IMR-90 (cell line): ENCODE data around the gene MARCHF6. TPM values are rescaled to one million over a fixed set of nuclear protein-coding genes. Genes with fewer than 3 reads are reported as not detected.

ENCODE experiments used
- ATAC-seq: fragments of 200-7000 bp; cut with Tn5 transposase; 2 replicates; pipeline ENCODE4 v1.9.1; 2020; ENCODE audit warnings: low read depth, mild to moderate bottlenecking, moderate library complexity
- BruUV-seq: library from RNA; stranded (reverse); fragments of 400-500 nt; replicated peaks from 2 replicates; lab custom pipeline; 2021; lab: Mats Ljungman, UMichigan
- CTCF ChIA-PET: fragments of 300-600 bp; formaldehyde crosslinking; extraction: SDS; loops from one replicate; lab custom pipeline; 2021; ENCODE audit warnings: antibody characterized with exemption; lab: Yijun Ruan, JAX
- POLR2A ChIA-PET: fragments of 300-600 bp; sonication (Branson Sonifier 250); formaldehyde crosslinking; loops from one replicate; lab custom pipeline; 2022; ENCODE audit warnings: antibody characterized with exemption; ENCODE audit not compliant: unreplicated experiment; lab: Charles Lee
- DNase-seq: peaks from one replicate; pipeline ENCODE4 v3.0.0; 2013
- H2AFZ ChIP-seq: replicated peaks from 2 replicates; pipeline ENCODE3; 2013; ENCODE audit warnings: low read length, mild to moderate bottlenecking; ENCODE audit not compliant: poor library complexity
- H2AK5ac ChIP-seq: 2 replicates; pipeline ENCODE4 v1.6.1; 2013; ENCODE audit warnings: low read depth, low read length, inconsistent platforms
- H2AK9ac ChIP-seq: replicated peaks from 2 replicates; pipeline ENCODE3; 2013; ENCODE audit warnings: mild to moderate bottlenecking, low read depth, low read length, moderate library complexity; ENCODE audit not compliant: poor library complexity
- H2BK120ac ChIP-seq: 2 replicates; pipeline ENCODE4 v1.6.1; 2013; ENCODE audit warnings: low read depth, low read length, inconsistent platforms
- H2BK15ac ChIP-seq: 3 replicates; pipeline ENCODE4 v1.6.1; 2013; ENCODE audit warnings: low read depth, low read length, inconsistent platforms
- H2BK20ac ChIP-seq: 2 replicates; pipeline ENCODE4 v1.6.1; 2013; ENCODE audit warnings: low read depth, mild to moderate bottlenecking, inconsistent platforms, low read length, moderate library complexity
- H2BK5ac ChIP-seq: 2 replicates; pipeline ENCODE4 v1.6.1; 2013; ENCODE audit warnings: mild to moderate bottlenecking, low read depth, low read length, inconsistent platforms; ENCODE audit not compliant: poor library complexity, severe bottlenecking
- H3K14ac ChIP-seq: replicated peaks from 2 replicates; pipeline ENCODE4 v1.6.1; 2013; ENCODE audit warnings: low read depth, low read length, inconsistent platforms
- H3K18ac ChIP-seq: 2 replicates; pipeline ENCODE4 v1.6.1; 2013; ENCODE audit warnings: low read depth, low read length, control low read depth
- H3K23ac ChIP-seq: 2 replicates; pipeline ENCODE4 v1.6.1; 2013; ENCODE audit warnings: low read depth, low read length, inconsistent platforms
- H3K27ac ChIP-seq: 2 replicates; pipeline ENCODE4 v1.5.1; 2013; ENCODE audit warnings: mild to moderate bottlenecking, control low read depth, low read length; ENCODE audit not compliant: insufficient read depth
- H3K27me3 ChIP-seq: 2 replicates; pipeline ENCODE4 v1.6.1; 2013; ENCODE audit warnings: low read length; ENCODE audit not compliant: control insufficient read depth, insufficient read depth
- H3K36me3 ChIP-seq: 2 replicates; pipeline ENCODE4 v1.6.1; 2013; ENCODE audit warnings: low read length, mixed read lengths; ENCODE audit not compliant: control insufficient read depth, insufficient read depth
- H3K4ac ChIP-seq: 2 replicates; pipeline ENCODE4 v1.6.1; 2013; ENCODE audit warnings: low read depth, low read length, inconsistent platforms
- H3K4me1 ChIP-seq: 2 replicates; pipeline ENCODE4 v1.6.1; 2013; ENCODE audit warnings: low read length, mixed read lengths; ENCODE audit not compliant: control insufficient read depth, insufficient read depth
- H3K4me2 ChIP-seq: 2 replicates; pipeline ENCODE4 v1.6.1; 2013; ENCODE audit warnings: low read depth, mild to moderate bottlenecking, control low read depth, low read length, moderate library complexity
- H3K4me3 ChIP-seq: 2 replicates; pipeline ENCODE4 v1.5.1; 2013; ENCODE audit warnings: low read depth, mild to moderate bottlenecking, control low read depth, low read length, moderate library complexity; ENCODE audit not compliant: insufficient read depth
- H3K56ac ChIP-seq: 2 replicates; pipeline ENCODE4 v1.6.1; 2013; ENCODE audit warnings: low read length, inconsistent platforms; ENCODE audit not compliant: insufficient read depth; ENCODE audit errors: extremely low read depth
- H3K79me1 ChIP-seq, 2 experiments: 2 replicates each; pipeline ENCODE4 v1.6.1; 2013; ENCODE audit warnings: low read length in 2 of 2, inconsistent platforms in 1 of 2, low read depth in 1 of 2
- H3K9ac ChIP-seq: 2 replicates; pipeline ENCODE4 v1.6.1; 2013; ENCODE audit warnings: low read depth, low read length, control low read depth
- H3K9me1 ChIP-seq: 2 replicates; pipeline ENCODE4 v1.6.1; 2013; ENCODE audit warnings: low read length, inconsistent platforms; ENCODE audit not compliant: insufficient read depth
- H3K9me3 ChIP-seq: 2 replicates; pipeline ENCODE4 v1.6.1; 2013; ENCODE audit warnings: low read length; ENCODE audit not compliant: control insufficient read depth, insufficient read depth
- H4K20me1 ChIP-seq: 2 replicates; pipeline ENCODE4 v1.6.1; 2013; ENCODE audit warnings: low read length, inconsistent platforms; ENCODE audit not compliant: insufficient read depth
- H4K5ac ChIP-seq: 2 replicates; pipeline ENCODE4 v1.6.1; 2013; ENCODE audit warnings: mild to moderate bottlenecking, low read depth, low read length, control low read depth
- H4K8ac ChIP-seq, 2 experiments: 2 replicates each; pipeline ENCODE4 v1.6.1; 2013; ENCODE audit warnings: low read depth in 2 of 2, low read length in 2 of 2, control low read depth in 1 of 2, inconsistent platforms in 1 of 2
- H4K91ac ChIP-seq: 2 replicates; pipeline ENCODE4 v1.6.1; 2013; ENCODE audit warnings: low read depth, low read length, inconsistent platforms; ENCODE audit not compliant: insufficient read depth
- BHLHE40 ChIP-seq: fragments of 150-350 bp; IDR thresholded peaks from 2 replicates; pipeline ENCODE4 v1.6.1; 2016; ENCODE audit warnings: mild to moderate bottlenecking, low read depth, low read length
- CEBPB ChIP-seq: IDR thresholded peaks from 2 replicates; pipeline ENCODE4 v1.6.1; 2012; ENCODE audit warnings: low read depth, low read length, improper control_type of control experiment
- CHD1 ChIP-seq: IDR thresholded peaks from 2 replicates; pipeline ENCODE4 v1.6.1; 2012; ENCODE audit warnings: low read depth, low read length, improper control_type of control experiment
- CTCF ChIP-seq: conservative IDR thresholded peaks from 2 replicates; pipeline ENCODE4 v1.5.1; 2012; ENCODE audit warnings: mild to moderate bottlenecking, low read depth, low read length, improper control_type of control experiment
- ELK1 ChIP-seq: fragments of 150-350 bp; IDR thresholded peaks from 2 replicates; pipeline ENCODE4 v1.6.1; 2016; ENCODE audit warnings: low read depth, mild to moderate bottlenecking, low read length, moderate library complexity, borderline replicate concordance
- FOS ChIP-seq: fragments of 150-350 bp; IDR thresholded peaks from 2 replicates; pipeline ENCODE4 v1.6.1; 2016; ENCODE audit warnings: low read depth, low read length
- MAFK ChIP-seq: IDR thresholded peaks from 2 replicates; pipeline ENCODE4 v1.6.1; 2012; ENCODE audit warnings: low read depth, low read length, improper control_type of control experiment
- MAZ ChIP-seq: IDR thresholded peaks from 2 replicates; pipeline ENCODE4 v1.6.1; 2012; ENCODE audit warnings: low read depth, mild to moderate bottlenecking, low read length, improper control_type of control experiment, moderate library complexity, borderline replicate concordance
- MXI1 ChIP-seq: IDR thresholded peaks from 2 replicates; pipeline ENCODE4 v1.6.1; 2012; ENCODE audit warnings: low read depth, mild to moderate bottlenecking, low read length, moderate library complexity, borderline replicate concordance
- NFE2L2 ChIP-seq: fragments of 150-350 bp; IDR thresholded peaks from 2 replicates; pipeline ENCODE4 v1.6.1; 2016; ENCODE audit warnings: low read depth, mild to moderate bottlenecking, low read length
- POLR2A ChIP-seq: IDR thresholded peaks from 2 replicates; pipeline ENCODE4 v1.6.1; 2012; ENCODE audit warnings: mild to moderate bottlenecking, low read depth, low read length
- RAD21 ChIP-seq: IDR thresholded peaks from 2 replicates; pipeline ENCODE4 v1.6.1; 2012; ENCODE audit warnings: low read length, improper control_type of control experiment
- RCOR1 ChIP-seq: IDR thresholded peaks from 2 replicates; pipeline ENCODE4 v1.6.1; 2012; ENCODE audit warnings: mild to moderate bottlenecking, low read length, improper control_type of control experiment; ENCODE audit not compliant: insufficient replicate concordance
- RFX5 ChIP-seq: IDR thresholded peaks from 2 replicates; pipeline ENCODE4 v1.8.0; 2012; ENCODE audit warnings: low read depth, mild to moderate bottlenecking, low read length, moderate library complexity
- SMC3 ChIP-seq: fragments of 150-350 bp; IDR thresholded peaks from 2 replicates; pipeline ENCODE4 v1.6.1; 2016; ENCODE audit warnings: low read depth, mild to moderate bottlenecking, antibody characterized with exemption, low read length, moderate library complexity
- USF2 ChIP-seq: fragments of 150-350 bp; IDR thresholded peaks from 2 replicates; pipeline ENCODE4 v1.6.1; 2017; ENCODE audit warnings: mild to moderate bottlenecking, antibody characterized with exemption, low read length, low read depth
- WGBS, 2 experiments: methylation state at CpG; one replicate each; pipeline versions ENCODE4 v1.1.5 to v1.1.7; 2013; ENCODE audit warnings: missing lambda C conversion rate in 2 of 2; ENCODE audit not compliant: insufficient read length in 1 of 2; ENCODE audit errors: extremely low coverage in 2 of 2; 5-methylcytosine and 5-hydroxymethylcytosine counted together
- dilution Hi-C: fragments of 300-500 bp; cut with HindIII; formaldehyde crosslinking; loops from one replicate; pipeline ENCODE4 v1.14.3; 2018; ENCODE audit warnings: low sequenced_read_pairs; ENCODE audit not compliant: unreplicated experiment
- in situ Hi-C: fragments of 300-500 bp; cut with MboI; formaldehyde crosslinking; loops from 3 replicates; pipeline ENCODE4 v1.14.3; 2019; ENCODE audit warnings: low sequenced_read_pairs, inconsistent platforms, mixed read lengths
- intact Hi-C: fragments of 100-400 bp; cut with micrococcal nuclease; formaldehyde crosslinking; loops from 2 replicates; pipeline ENCODE4 v1.10.0; 2022
- polyA plus RNA-seq, 3 experiments: library from polyadenylated mRNA; depleted of rRNA; stranded (reverse); fragments of >200 nt; gene quantifications; 2 replicates each; pipeline ENCODE4 v1.2.3, GENCODE V29; 2012; ENCODE audit warnings: low replicate concordance in 1 of 3
- total RNA-seq: library from RNA; depleted of rRNA; stranded (reverse); fragments of >200 nt; gene quantifications from 2 replicates; pipeline ENCODE4 v1.2.3, GENCODE V29; 2012

Gene MARCHF6
- total and polyA plus RNA-seq, 2 of the 4 experiments (the other 2 are of a cell fraction): 55.2 to 62.6 TPM

GRCh38 chr5:10321882-10322281, 31.6 kb upstream of the MARCHF6 start:
- Histone ChIP-seq H3K27ac (no peak overlapping the region), H2AFZ (no peak overlapping the region), H2BK5ac (no peak overlapping the region), H3K36me3 (no peaks in the 10 kb centered on the region), H3K23ac (no peak overlapping the region), H3K56ac (no peak overlapping the region), H3K9me1 (no peaks in the 10 kb centered on the region), H2BK20ac (no peak overlapping the region), H3K79me1 (no peaks in the 10 kb centered on the region), H2BK120ac (no peak overlapping the region), H3K4me3 (no peak overlapping the region), H2AK9ac (no peak overlapping the region), H3K4ac (no peak overlapping the region), H3K18ac (no peak overlapping the region), H3K4me1 (no peaks in the 10 kb centered on the region), H4K5ac (no peak overlapping the region), H3K14ac (no peak overlapping the region), H4K20me1 (no peaks in the 10 kb centered on the region), H3K9ac (no peak overlapping the region), H4K91ac (no peak overlapping the region), H3K9me3 (no peaks in the 10 kb centered on the region; the same call in 1 of the 2 replicates), H2BK15ac (no peak overlapping the region), H2AK5ac (no peak overlapping the region), H4K8ac (no peak overlapping the region), H3K27me3 (peaks cover 2% of the 10 kb centered on the region; the same call in 1 of the 2 replicates), H3K4me2 (no peak overlapping the region)
- no peak for TF ChIP-seq BHLHE40
- TF ChIP-seq SMC3: no peak
- TF ChIP-seq CTCF: no peak
- no peak for TF ChIP-seq RCOR1
- no peak for TF ChIP-seq RFX5
- TF ChIP-seq MAFK: no peak
- TF ChIP-seq MAZ: no peak
- no peak for TF ChIP-seq CEBPB
- no peak for TF ChIP-seq MXI1
- no peak for TF ChIP-seq USF2
- no peak for TF ChIP-seq CHD1
- no peak for TF ChIP-seq FOS
- no peak for TF ChIP-seq RAD21
- TF ChIP-seq NFE2L2: no peak
- no peak for TF ChIP-seq POLR2A
- TF ChIP-seq ELK1: no peak
- ATAC-seq (no peak), DNase-seq (no peak)
- no TSS peak for BruUV-seq
- intact Hi-C loops: no loop called here
- in situ Hi-C loops: no loop called here
- POLR2A ChIA-PET: no interaction called here
- CTCF ChIA-PET: no interaction called here
- dilution Hi-C loops: no loop called here
- 100% methylated on average over 1 of the region's 9 CpGs; no CpG with 5 or more reads in 1 of the 2 experiments for WGBS, 2 experiments
